Cerebellar nuclear complex (tissue), 1 donor: ENCODE results near the gene DNAJB4.
"Not testable (repeated sequence)": the region's sequence is repeated elsewhere in the genome, so short reads cannot be mapped to it uniquely, and the experiment has no call there.

ENCODE experiments used
- DNase-seq, 2 experiments: peaks; one replicate each; lab custom pipeline; 2025; lab: John Stamatoyannopoulos, UW

The DNAJB4 gene

DNA sequence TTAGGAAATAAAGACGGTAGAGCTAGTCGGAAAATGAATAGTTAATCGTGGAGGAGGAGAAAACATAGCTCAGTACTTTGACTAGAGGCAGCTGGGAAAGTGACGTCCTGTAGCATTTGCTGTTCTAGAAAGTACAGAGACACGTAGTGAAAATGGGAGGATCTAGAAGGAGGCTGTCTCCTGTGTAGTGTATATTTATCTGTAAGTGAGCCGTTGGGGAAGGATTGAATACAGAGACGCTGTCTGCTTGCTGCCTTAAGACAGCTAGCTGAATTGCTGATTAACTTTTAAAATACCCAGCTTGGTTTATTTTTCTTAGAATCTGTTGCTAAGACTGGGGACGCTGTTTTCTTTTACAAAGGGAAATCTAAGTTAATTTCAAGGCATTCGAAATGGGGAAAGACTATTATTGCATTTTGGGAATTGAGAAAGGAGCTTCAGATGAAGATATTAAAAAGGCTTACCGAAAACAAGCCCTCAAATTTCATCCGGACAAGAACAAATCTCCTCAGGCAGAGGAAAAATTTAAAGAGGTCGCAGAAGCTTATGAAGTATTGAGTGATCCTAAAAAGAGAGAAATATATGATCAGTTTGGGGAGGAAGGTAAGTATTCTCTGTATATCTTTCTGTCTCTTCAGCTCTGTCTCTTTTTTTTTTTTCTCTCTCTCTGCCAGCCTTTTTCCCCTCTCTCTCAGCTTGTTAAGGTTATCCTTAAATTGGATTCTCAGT, at the start of gene DNAJB4:
DNAJB4 (plus strand) TSS at position 221 of the 729 bp plus-strand sequence; CDS start at position 393, 172 bp downstream.
- peak; percentile 81 to 91 for DNase-seq

- DNase-seq = no peak
These were observed 49.0 kb upstream of the DNAJB4 start for GRCh38 chr1:77955709-77956108.

DNA sequence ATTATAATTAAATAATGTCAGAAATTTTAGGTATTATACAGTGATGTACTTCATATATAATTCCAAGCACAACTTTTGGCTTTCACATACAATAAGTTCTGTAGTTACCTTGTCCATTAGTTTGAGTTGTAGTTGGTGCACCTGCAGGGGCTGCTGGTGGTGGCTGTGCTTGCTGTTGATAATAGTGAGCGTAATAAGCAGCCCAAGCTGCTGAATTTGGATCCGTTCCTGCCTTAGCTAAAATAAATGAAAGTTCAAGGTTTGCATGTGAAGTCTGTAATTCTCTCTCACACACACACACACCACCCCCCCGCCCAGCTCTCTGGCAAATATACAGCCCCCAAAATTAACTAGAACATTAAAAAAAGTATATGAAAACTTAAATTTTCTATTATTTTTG, 48.3 kb upstream of the DNAJB4 start:
- DNase-seq = no peak

DNA sequence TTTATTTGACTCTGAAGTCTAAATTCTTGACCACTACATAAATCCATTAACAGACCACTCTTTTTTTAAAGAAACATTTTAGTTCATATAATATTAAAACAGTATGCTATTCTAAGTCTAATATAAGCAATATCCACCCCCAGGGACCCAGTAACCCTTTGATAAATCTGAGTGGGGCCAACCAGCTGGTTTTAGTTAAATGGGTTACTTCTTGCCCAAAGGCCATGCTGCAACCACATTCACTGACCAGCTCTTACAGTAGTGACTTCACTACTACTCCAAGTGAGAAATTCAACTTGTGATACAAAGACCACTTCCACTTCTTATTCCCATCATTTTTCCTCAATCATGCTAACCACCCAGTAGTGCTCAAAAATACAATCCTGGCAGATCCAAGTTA, 46.3 kb upstream of the DNAJB4 start:
- DNase-seq = no peak

- DNase-seq = no peak
These were observed 45.9 kb upstream of the DNAJB4 start for GRCh38 chr1:77958850-77959249.

GRCh38 chr1:77961392-77961791, 43.3 kb upstream of the DNAJB4 start:
- no peak for DNase-seq

DNA sequence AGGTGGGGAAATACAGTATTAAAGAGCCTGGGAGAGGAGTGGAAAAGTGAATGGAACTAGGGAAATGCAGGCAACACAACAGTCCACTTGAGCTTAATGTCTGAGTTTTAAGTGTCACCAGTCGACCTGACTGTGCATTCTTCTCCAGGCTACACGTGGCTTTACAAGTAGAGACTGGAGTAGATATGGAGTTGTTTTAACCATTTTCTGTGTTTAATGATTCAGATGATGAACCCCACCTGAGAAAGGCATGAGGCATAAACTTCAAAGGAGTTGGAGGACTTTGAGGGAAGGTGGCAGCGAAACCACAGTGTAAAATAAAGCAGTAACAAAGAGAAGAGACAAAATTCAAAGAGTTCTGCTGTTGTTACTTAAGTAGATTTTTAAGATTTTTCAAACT, 38.4 kb upstream of the DNAJB4 start:
- no peak for DNase-seq

DNA sequence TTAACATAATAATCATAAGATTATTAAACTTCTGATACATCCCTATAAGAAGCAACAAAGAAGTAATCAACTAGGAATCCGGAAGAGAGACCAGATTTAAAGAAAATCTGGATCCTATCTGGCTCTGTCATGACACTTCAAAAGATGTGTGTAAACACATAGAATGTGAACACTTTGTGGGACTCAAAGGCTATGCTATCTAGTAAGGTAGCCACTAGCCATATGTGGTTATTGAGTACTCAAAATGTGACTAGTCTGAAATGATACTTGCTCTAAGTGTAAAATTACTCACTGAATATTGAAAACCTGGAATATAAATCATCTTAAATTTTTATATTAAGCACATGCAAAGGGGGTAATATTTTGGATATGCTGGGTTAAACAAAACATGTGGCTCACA, 34.5 kb upstream of the DNAJB4 start:
- DNase-seq = no peak

GRCh38 chr1:77972080-77972479, 32.7 kb upstream of the DNAJB4 start:
- no peak for DNase-seq

DNA sequence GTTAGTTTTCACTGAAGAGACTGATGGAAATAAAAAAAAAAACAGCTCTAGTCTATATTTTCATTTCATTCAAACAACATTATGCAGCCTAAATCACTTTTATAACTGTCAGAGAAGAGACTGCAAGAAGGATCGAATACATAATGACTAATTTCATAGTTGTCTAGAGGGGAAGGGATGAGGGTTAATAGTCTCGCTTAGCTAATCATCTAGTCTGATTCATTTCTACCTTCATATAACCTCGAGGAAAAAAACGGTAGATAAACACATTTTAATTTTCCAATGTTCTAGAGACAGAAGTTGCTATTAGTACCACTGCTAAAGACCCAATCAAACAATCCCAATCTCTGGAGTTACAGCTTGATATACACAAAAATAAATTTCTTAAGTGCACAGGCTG, 29.4 kb upstream of the DNAJB4 start:
- no peak for DNase-seq

GRCh38 chr1:77975907-77976306, 28.8 kb upstream of the DNAJB4 start:
- no peak for DNase-seq

DNA sequence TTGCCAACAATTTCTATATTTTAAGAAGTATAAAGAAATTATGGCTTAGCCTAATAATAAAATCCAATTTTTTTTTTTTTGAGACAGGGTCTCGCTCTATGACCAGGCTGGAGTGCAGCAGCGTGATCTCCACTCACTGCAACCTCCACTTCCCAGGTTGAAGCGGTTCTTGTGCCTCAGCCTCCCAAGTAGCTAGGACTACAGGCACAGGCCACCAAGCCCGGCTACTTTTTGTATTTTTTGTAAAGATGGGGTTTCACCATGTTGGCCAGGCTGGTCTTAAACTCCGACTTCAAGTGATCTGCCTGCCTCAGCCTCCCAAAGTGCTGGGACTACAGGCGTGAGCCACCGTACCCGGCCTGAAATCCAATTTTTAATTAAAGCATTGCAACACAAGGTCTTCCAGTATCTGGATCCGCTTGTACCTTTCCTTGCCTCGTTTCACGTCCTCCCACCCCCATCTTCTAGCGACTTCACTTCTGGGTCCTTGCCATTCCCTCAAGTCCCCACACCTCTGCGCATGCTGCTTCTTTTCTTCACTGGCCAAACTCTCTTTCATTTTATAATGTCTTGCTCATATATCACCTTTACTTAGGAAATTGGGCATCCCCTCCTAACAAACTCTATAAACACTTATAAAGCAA, 28.2 kb upstream of the DNAJB4 start:
- no peak for DNase-seq

DNA sequence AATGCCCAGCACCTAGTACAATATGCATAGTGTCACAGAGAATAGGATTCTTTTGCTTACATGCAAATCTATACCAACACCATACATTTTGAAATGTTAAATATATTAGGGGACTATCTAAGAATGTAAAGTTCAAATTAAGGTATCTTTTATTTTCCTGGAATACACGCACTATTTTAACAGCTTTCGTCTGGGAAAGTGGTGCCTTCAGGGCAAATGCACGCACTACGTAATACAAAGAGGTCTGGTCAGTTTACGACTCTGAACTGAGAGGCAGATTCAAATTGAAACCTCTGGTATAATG, 26.8 kb upstream of the DNAJB4 start:
- DNase-seq = no peak

GRCh38 chr1:77978293-77978968, 26.3 kb upstream of the DNAJB4 start:
- DNase-seq = peak in 1 of 2 experiments; percentile 12

DNA sequence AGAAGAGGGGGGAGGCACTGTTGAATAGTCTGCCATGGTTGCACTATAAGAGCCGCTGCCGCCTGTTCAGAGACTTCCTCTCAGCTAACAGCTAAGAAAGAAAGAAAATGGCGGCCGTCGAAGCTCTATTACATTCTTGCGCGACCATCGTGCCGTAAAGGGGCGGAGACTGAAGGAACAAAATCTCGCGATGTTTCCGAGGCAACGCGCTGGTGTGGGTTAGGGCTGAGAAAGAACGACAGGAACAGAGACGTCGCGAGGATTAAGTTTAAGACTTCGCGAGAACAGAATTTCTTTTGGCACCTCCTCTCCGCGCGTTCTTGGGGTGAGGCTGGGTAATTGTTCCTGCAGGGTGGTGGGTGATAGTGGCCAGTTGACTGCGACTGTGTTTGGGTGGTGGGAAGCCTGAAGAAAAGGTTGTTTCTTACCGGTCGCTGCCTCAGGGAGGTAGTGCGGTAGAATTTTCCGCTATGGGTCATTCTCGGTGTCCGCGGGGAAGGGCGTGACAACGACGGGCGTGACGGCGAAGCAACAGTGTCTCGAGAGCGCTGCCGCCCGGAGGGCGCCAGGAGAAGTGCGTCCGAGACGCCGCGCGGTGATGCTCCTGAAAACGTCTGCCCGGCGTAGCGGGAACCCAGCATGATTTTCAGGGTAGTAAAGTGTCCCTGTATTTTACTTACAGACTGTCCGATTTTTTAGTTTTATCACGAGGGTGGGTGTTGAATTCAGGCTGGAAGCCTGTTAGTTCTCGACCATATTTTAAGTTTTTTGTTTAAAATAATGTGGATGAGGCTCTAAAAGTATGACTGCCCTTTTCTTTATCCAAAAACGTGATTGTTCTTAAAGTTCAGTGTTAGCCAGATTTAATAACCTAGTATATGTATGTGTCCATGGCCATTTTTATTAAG, 25.5 kb upstream of the DNAJB4 start, which contains the start of gene FUBP1:
FUBP1 (minus strand) TSS at position 104 of the 908 bp plus-strand sequence; CDS start at position 36, 68 bp downstream.
- DNase-seq = peak; percentile 46 to 80

DNA sequence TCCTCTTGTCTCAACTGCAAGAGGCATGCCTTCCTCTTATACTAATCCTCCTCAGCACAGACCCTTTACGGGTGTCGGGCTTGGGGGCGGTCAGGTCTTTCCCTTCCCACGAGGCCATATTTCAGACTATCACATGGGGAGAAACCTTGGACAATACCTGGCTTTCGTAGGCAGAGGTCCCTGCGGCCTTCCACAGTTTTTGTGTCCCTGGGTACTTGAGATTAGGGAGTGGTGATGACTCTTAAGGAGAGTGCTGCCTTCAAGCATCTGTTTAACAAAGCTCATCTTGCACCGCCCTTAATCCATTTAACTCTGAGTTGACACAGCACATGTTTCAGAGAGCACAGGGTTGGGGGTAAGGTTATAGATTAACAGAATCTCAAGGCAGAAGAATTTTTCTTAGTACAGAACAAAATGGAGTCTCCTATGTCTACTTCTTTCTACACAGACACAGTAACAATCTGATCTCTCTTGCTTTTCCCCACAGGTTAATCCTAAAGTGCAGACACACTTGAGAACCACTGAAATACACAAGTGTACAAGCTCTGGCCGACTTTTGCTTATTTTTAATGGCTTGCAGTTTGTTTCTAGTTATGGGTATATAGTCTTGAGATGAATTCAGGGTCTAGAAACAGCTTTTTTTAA, 21.3 kb upstream of the DNAJB4 start:
- DNase-seq = not testable (repeated sequence)

GRCh38 chr1:77983997-77984355, 20.8 kb upstream of the DNAJB4 start:
- DNase-seq = no peak

DNA sequence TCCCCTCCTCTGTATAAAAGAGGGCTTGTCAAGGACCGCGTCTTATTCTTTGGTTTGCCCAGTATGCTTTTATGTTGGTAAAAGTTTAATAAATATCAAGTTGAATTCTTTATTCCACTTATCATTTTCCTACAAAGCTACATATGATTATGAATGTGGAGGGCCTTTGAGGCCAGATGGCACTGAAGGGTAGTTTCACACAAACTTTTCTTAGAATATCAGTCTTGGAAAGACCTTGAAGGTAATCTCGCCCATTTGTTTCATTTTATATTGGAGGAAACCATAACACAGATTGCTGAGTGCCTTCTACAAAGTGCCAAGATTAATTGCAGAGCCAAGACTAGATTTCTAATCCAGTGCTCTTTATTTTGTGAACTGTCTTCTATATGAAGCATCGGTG, 20.1 kb upstream of the DNAJB4 start:
- no peak for DNase-seq

DNA sequence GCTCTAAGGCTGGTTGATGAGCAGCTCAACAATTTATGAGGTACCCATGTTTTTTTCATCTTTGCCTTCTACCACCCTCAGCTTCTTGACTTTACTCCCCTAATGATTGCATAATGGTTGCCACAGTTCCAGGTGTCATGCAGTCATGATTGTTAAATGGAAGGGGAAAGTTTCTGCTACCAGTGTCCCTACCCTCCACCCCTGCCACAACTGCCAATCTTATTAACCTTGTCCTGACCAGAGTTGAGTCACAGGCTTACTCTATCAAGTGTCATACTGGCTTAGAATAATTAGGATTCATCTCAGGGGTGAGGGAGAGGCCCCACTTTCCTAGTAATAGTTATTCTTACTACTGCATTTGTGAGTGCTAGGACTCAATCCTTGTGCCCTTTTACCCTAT, 17.9 kb upstream of the DNAJB4 start:
- DNase-seq = no peak

- DNase-seq = no peak
These were observed 16.8 kb upstream of the DNAJB4 start for GRCh38 chr1:77987919-77988318.

DNA sequence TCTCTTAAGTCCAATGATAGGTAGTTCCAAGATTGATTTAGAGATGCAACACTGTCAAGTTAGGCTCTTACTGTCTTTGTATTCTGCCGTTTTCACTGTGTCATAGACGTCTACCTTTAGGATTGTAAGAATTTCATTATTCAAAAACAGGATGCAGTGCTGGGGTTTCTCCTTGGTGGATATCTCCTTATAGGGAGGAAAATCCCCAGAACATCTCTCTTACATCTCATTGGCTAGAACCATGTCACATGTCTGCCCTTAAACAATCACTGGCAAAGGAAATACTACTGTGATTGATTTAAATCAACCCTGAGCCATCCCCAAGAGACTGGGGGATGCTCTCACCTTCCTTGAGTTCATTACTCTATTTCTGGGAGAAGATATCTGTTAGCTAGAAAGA, 15.0 kb upstream of the DNAJB4 start:
- no peak for DNase-seq
